DND-41 (cell line): ENCODE data around the gene NFATC2.

ENCODE experiments used
- EZH2 ChIP-seq: IDR thresholded peaks from 3 replicates; pipeline ENCODE4 v1.6.1; 2012; ENCODE audit warnings: borderline replicate concordance, low read depth, mild to moderate bottlenecking, moderate library complexity, low read length, inconsistent platforms; ENCODE audit not compliant: severe bottlenecking
- TF ChIP-seq, protein P1 (sequence below): IDR thresholded peaks from 2 replicates; pipeline ENCODE4 v1.5.1; 2012; ENCODE audit warnings: borderline replicate concordance, low read length, moderate library complexity, mild to moderate bottlenecking; ENCODE audit not compliant: poor library complexity, severe bottlenecking; ENCODE audit errors: extremely low read depth

DNA sequence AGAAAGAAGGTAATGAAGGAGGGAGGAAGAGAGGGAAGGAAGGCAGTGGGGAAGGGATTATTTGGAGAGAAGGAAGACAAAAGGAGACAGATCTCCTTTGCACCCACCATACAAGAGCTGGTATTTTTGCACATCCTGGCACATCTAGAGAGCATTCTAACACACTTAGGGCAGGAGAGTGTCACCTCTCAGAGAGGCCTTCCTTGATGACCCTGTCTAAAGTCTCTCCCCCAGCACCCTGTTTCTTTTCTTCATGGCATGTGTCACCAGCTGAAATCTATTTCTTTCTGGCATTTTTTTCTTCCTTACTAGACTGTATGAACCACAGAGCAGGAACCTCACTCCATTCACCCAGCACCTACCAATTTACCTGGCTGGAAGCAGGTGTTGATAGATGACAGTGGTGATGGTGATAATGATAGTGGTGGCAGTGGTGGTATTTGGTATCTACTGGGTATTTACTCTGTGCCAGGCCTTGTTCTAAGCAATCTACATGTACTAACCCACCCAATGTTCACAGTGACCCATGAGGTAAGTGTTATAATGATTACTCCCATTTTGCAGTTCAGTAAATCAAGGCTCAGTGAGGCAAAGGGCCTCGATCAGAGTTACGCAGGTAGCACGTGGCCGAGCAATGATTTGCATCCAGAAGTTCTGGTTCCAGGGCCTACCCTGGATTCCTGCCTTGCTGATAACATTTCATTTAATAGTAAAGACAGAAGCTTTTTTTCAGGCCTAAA, 131.8 kb downstream of the NFATC2 start:
- TF ChIP-seq, protein P1, sequence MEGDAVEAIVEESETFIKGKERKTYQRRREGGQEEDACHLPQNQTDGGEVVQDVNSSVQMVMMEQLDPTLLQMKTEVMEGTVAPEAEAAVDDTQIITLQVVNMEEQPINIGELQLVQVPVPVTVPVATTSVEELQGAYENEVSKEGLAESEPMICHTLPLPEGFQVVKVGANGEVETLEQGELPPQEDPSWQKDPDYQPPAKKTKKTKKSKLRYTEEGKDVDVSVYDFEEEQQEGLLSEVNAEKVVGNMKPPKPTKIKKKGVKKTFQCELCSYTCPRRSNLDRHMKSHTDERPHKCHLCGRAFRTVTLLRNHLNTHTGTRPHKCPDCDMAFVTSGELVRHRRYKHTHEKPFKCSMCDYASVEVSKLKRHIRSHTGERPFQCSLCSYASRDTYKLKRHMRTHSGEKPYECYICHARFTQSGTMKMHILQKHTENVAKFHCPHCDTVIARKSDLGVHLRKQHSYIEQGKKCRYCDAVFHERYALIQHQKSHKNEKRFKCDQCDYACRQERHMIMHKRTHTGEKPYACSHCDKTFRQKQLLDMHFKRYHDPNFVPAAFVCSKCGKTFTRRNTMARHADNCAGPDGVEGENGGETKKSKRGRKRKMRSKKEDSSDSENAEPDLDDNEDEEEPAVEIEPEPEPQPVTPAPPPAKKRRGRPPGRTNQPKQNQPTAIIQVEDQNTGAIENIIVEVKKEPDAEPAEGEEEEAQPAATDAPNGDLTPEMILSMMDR = no peak
- TF ChIP-seq EZH2 = no peak
